Mucosa of descending colon (tissue), 3 donors: ENCODE data around the gene MSX1. TPM values are rescaled to one million over a fixed set of nuclear protein-coding genes. Genes with fewer than 3 reads are reported as not detected.

Source experiments
- ATAC-seq: fragments of 200-7000 bp; cut with Tn5 transposase; one replicate; pipeline ENCODE4 v1.9.1; 2020; ENCODE audit warnings: mild to moderate bottlenecking, moderate library complexity
- DNase-seq, 3 donors: peaks; one replicate each; pipeline ENCODE4 v3.0.0-alpha.2; 2020
- H3K36me3 ChIP-seq: fragments of 200-600 bp; one replicate; pipeline ENCODE4 v1.8.0; 2021; ENCODE audit warnings: low read depth, mild to moderate bottlenecking
- H3K4me1 ChIP-seq: fragments of 200-600 bp; one replicate; pipeline ENCODE4 v1.8.0; 2021; ENCODE audit warnings: low read depth, mild to moderate bottlenecking
- H3K4me3 ChIP-seq: fragments of 200-600 bp; one replicate; pipeline ENCODE4 v1.8.0; 2021; ENCODE audit warnings: mild to moderate bottlenecking
- H3K9me3 ChIP-seq: fragments of 200-600 bp; one replicate; pipeline ENCODE4 v1.8.0; 2021; ENCODE audit warnings: mild to moderate bottlenecking
- intact Hi-C, 2 donors: fragments of 100-400 bp; cut with DNase I in 1 of 2; cut with micrococcal nuclease in 1 of 2; formaldehyde crosslinking; loops; one replicate each; pipeline versions ENCODE4 v1.11.0 to v1.11.1; 2022; cut with DNase I, micrococcal nuclease
- total RNA-seq, 3 donors: library from RNA; stranded (reverse); fragmentation: NEBNext Ultra II Directional in 2 of 3; extraction: Animal tissue kit (Norgen Biotek cat#: 25700) in 2 of 3; gene quantifications; one replicate each; pipeline versions ENCODE4 v1.2.1 to v1.2.4, GENCODE V29; 2021 to 2023
- TF ChIP-seq, protein P1 (sequence below): fragments of 200-600 bp; IDR thresholded peaks from one replicate; pipeline ENCODE4 v1.8.0; 2022; ENCODE audit warnings: antibody characterized with exemption, mild to moderate bottlenecking
- donor health status: DM: no; HTN: no; CAD: no; lungs with moderate emphysema.
- donor health status: DM: no; HTN: no; CAD: no.
- donor health status: DM: no; HTN: yes; CAD: no.

MSX1 gene
- total RNA-seq, 3 donors from 2014 or later = 0.43 to 0.48 (median 0.44) TPM

DNA sequence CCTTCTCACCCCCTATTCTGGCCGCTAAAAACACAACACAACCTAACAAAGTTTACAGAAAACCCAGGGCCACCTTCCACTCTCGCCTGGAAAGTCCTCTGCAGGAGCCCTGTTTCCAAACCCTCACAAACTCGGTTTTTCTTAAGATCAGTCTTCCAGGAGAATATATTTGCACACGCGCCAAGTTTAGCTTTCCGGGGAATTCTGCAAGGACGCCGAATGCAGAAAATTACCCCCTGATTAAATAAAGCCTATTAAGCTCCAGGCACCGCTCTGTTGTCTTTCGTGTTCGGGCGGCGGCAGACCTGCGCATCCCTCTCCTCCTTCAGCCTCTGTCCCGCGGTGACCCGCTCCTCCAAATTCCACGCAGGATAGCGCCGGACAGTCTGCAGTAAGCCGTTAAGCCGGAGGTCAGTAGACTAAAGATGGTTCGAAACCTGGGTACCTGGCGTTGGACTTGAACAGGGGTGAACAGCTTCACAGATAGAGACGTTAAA, 5.0 kb downstream of the MSX1 start:
- TF ChIP-seq, protein P1, sequence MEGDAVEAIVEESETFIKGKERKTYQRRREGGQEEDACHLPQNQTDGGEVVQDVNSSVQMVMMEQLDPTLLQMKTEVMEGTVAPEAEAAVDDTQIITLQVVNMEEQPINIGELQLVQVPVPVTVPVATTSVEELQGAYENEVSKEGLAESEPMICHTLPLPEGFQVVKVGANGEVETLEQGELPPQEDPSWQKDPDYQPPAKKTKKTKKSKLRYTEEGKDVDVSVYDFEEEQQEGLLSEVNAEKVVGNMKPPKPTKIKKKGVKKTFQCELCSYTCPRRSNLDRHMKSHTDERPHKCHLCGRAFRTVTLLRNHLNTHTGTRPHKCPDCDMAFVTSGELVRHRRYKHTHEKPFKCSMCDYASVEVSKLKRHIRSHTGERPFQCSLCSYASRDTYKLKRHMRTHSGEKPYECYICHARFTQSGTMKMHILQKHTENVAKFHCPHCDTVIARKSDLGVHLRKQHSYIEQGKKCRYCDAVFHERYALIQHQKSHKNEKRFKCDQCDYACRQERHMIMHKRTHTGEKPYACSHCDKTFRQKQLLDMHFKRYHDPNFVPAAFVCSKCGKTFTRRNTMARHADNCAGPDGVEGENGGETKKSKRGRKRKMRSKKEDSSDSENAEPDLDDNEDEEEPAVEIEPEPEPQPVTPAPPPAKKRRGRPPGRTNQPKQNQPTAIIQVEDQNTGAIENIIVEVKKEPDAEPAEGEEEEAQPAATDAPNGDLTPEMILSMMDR = no peak
- no peak for ATAC-seq
- Histone ChIP-seq H3K9me3 (no peaks in the 10 kb centered on the region), H3K4me3 (no peak overlapping the region), H3K4me1 (peaks cover 15% of the 10 kb centered on the region), H3K36me3 (no peaks in the 10 kb centered on the region)
- intact Hi-C loops = no loop called here
- no peak for DNase-seq

DNA sequence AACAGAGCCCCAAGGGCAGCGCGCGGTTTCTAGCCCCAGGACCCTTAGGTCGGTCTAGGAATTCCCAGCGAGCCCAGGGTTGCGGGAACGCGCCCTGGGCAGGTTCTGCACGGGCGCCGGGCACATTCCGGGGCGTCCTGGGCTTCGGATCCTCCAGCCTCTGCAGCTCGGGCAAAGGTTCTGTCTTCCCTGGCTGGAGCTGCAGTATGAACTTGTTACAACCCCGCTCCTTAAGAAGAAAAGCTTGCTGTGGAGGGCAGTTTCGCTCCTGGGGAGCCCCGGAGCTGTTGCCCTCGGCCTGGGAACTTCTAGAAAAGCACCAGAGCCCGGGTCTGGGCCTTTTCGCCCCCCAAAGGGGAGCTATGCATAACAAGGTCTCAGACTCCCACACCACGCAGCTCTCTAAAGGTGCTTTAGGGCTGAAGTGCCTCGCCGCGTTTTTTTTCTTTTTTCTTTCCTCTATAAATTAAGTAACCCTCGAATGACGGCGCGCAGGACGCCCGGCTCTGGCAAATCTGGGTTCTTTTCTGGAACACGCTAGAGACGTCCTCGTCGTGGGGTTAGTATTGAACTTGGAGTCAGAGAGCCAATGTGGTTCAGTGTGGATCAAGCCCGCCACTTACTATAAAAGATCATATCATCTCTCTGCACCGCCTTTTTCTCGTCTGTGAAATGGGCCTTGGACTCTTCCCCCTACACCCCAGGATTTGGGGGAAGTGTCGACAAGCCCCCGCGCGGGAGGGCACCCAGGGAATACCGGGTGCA, 5.7 kb downstream of the MSX1 start:
- TF ChIP-seq, protein P1 = no peak
- Histone ChIP-seq H3K4me1 (peaks cover 10% of the 10 kb centered on the region), H3K4me3 (no peak overlapping the region), H3K36me3 (no peaks in the 10 kb centered on the region), H3K9me3 (no peaks in the 10 kb centered on the region)
- intact Hi-C loops = no loop called here
- no peak for ATAC-seq
- no peak for DNase-seq

DNA sequence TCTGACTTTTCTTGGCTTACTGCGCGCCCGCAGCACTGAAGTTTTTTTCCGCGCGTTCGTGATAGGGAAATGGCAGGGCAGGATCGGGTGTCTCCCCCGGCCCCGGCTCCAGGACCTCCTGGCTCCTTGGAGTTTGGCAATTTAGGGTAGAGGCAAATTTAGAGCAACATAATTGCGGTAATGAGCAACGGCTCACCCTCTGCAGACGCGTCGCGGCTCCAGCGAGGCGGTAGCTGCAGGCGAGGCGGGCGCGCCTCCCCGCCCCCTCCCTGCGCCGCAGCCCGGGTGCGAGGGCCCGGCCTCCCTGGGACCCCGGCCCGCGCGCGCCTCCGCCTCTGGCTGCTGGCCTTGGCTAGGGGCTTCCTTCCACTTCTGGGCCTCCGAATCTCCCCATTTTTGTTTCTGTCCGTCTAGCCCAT, 6.2 kb downstream of the MSX1 start:
- Histone ChIP-seq H3K4me3 (no peak overlapping the region), H3K9me3 (no peaks in the 10 kb centered on the region), H3K36me3 (no peaks in the 10 kb centered on the region), H3K4me1 (peaks cover 6% of the 10 kb centered on the region)
- TF ChIP-seq, protein P1 = no peak
- DNase-seq (no peak), ATAC-seq (no peak)
- intact Hi-C loops = no loop called here

DNA sequence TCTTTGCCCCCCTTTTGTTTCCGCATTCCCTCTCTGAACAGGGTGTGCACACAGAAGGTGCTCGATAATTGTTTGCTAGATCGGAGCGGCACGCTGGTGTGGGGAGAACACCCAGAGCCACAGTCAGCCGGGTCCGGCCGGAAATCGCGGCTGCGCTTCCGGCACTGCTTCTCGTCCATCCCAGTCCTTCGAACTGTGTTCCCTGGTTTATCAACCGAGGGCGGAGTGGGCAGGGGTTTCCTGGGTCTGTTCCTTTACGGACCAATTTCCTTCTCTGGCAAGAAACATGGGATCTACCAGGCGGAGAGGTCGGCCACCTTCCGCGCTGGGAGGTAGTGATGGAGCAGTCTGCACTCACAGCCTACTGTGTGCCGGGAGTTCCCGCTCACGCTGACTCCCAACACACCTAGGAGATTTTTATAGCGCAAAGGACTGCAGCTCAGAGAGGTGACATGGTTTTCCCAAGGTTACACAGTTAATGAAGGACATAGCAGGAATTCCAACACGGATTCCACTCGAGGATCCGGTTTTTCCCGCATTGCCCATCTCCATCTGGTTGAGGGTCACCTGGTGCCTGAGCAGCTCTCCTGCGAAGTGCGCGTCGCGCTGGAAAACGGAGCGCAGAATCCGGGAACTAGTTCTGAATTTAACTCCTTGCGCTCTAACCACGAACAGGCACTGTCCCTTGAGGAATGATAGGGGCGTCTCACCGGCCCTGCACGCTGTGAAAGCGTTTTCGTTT, 6.8 kb downstream of the MSX1 start:
- TF ChIP-seq, protein P1 = no peak
- H3K4me1 ChIP-seq = no peaks in the 10 kb centered on the region
- DNase-seq = no peak
- ATAC-seq = no peak
- H3K36me3 ChIP-seq = no peaks in the 10 kb centered on the region
- no peak overlapping the region for H3K4me3 ChIP-seq
- H3K9me3 ChIP-seq = no peaks in the 10 kb centered on the region
- intact Hi-C loops = no loop called here

DNA sequence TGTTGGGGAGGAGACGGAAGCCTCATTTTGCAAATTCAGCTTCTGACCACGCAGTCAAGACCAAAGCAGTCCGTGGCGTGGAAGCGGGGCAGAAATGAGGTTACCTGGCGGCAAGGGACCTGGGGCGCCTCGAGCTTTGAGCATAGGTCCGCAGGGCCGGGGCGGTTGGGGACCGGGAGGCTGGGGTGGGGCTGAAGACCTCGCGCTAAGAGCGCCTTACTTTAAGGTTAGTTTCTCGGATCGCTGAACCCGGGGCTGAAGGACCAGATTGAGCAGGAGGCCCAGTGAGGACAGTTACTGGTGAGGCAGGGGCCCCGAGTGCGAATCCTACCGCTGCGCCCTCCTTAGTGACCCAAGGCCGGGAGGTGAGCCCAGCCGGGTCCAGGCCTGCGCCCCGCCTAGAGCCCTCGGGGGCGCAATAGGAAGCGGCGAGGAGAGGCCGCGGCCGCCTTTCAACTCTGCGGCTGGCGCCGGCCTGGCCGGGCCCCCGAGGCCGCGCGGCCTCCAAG, 7.5 kb downstream of the MSX1 start:
- intact Hi-C loops = no loop called here
- no peak for DNase-seq
- Histone ChIP-seq H3K4me1 (no peaks in the 10 kb centered on the region), H3K36me3 (no peaks in the 10 kb centered on the region), H3K4me3 (no peak overlapping the region), H3K9me3 (no peaks in the 10 kb centered on the region)
- TF ChIP-seq, protein P1 = no peak
- ATAC-seq = no peak
